GM12874 (cell line): ENCODE results near the gene HEXIM1.

Experiments used
- TF ChIP-seq, protein P1 (sequence below): IDR thresholded peaks from 2 replicates; pipeline ENCODE4 v1.5.1; 2011; ENCODE audit warnings: low read depth, mild to moderate bottlenecking, control low read depth, low read length, moderate library complexity; ENCODE audit not compliant: insufficient read depth

HEXIM1 gene

DNA sequence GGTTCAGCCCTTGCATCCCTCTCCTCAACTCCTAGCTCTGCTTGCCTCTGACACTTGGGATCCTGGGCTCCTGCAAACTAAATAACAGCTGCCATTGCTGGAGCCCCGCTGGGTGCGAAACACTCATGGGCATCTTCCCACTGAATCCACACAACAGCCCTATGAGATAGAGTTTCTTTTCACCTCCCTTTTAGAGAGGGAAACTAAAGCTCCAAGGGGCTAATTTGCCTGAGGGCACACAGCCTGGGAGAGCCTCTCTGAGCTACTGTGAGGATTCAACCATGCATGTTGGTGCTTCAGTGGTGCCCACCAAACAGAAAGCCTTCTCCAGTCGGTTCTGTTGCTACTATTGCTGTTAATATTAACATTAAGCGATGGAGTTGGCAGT is 8.7 kb upstream of the HEXIM1 start:
- TF ChIP-seq, protein P1, sequence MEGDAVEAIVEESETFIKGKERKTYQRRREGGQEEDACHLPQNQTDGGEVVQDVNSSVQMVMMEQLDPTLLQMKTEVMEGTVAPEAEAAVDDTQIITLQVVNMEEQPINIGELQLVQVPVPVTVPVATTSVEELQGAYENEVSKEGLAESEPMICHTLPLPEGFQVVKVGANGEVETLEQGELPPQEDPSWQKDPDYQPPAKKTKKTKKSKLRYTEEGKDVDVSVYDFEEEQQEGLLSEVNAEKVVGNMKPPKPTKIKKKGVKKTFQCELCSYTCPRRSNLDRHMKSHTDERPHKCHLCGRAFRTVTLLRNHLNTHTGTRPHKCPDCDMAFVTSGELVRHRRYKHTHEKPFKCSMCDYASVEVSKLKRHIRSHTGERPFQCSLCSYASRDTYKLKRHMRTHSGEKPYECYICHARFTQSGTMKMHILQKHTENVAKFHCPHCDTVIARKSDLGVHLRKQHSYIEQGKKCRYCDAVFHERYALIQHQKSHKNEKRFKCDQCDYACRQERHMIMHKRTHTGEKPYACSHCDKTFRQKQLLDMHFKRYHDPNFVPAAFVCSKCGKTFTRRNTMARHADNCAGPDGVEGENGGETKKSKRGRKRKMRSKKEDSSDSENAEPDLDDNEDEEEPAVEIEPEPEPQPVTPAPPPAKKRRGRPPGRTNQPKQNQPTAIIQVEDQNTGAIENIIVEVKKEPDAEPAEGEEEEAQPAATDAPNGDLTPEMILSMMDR = no peak

GRCh38 chr17:45143094-45143670 is 5.1 kb upstream of the HEXIM1 start:
- TF ChIP-seq, protein P1 = no peak

GRCh38 chr17:45143767-45144198 is 4.5 kb upstream of the HEXIM1 start:
- TF ChIP-seq, protein P1 = no peak

DNA sequence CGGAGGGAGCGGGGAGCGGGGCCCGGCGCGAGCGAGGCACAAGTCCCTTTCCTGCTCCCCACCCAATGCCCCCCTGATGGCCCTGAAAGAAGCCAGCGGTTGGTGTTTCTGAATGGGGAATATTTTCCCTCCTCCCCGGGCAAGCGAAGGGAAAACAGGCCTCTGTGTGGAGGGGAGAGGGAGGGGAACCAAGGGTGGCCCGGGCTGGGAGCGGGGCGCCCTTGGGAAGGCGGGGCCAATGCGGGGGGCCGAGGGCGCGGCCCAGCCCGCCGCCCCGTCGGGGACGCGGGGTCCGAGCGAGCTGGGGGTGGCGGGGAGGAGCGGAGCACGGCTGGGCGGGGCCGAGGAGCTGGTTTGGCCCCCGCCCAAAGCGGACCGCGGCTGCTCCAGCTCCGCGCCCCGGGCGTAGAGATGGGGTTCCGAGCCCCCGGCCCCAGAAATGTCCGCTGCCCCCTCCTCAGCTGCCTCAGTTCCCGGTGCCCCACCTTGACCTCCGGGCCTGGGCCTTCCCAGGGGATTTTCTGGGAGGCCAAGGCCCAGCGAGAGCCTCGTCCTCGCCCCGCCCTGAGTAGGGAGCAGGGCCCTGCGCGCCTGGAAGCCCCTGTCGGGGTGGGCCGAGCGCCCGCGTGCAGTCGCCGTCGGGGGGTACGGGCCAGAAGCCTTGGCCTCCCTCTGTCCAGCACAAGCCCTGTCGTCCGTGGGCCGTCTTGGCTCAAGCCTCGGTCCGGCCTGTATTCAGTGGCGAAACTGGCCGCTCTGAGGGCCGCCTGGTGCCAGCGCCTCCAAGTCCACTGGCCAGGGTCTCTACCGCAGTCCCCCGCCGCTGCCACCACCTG is 3.9 kb upstream of the HEXIM1 start:
- TF ChIP-seq, protein P1 = no peak

GRCh38 chr17:45145035-45145389 is 3.3 kb upstream of the HEXIM1 start:
- TF ChIP-seq, protein P1 = no peak

- TF ChIP-seq, protein P1 = no peak
Measured at GRCh38 chr17:45146166-45146565, 2.1 kb upstream of the HEXIM1 start.

DNA sequence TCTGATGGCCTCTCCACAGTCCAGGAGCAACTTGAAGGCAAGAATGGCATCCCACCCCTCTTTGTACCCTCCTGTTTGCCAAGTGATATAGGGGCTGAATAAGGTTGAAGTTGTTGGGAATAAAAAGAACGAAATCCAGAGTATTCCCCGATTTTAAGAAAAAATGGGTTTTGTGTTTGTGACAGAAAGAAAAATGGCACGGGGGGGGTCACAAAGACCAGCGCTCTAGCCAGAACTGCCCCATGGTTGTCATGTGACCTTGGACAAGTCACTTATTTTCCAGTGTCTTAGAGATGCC is 1.7 kb upstream of the HEXIM1 start:
- TF ChIP-seq, protein P1 = no peak
